Mucosa of rectum (tissue), 2 donors: Measurements from ENCODE around the gene GJB3.
"Not testable (repeated sequence)": the region's sequence is repeated elsewhere in the genome, so short reads cannot be mapped to it uniquely, and the experiment has no call there.

Experiments
- H3K27ac ChIP-seq, 2 donors: one replicate each; pipeline ENCODE4 v1.7.0; 2013; ENCODE audit warnings: inconsistent platforms in 2 of 2, low read depth in 2 of 2, low read length in 2 of 2
- H3K27me3 ChIP-seq, 2 donors: one replicate each; pipeline ENCODE4 v1.7.0; 2013; ENCODE audit warnings: low read length in 2 of 2; ENCODE audit not compliant: control insufficient read depth in 2 of 2, insufficient read depth in 2 of 2
- H3K36me3 ChIP-seq, 2 donors: one replicate each; pipeline ENCODE4 v1.7.0; 2013; ENCODE audit warnings: low read length in 2 of 2; ENCODE audit not compliant: control insufficient read depth in 2 of 2, insufficient read depth in 2 of 2
- H3K4me1 ChIP-seq, 2 donors: one replicate each; pipeline ENCODE4 v1.7.0; 2013; ENCODE audit warnings: low read length in 2 of 2, mild to moderate bottlenecking in 1 of 2; ENCODE audit not compliant: control insufficient read depth in 2 of 2, insufficient read depth in 2 of 2
- H3K4me3 ChIP-seq, 2 donors: one replicate each; pipeline ENCODE4 v1.7.0; 2013; ENCODE audit warnings: low read length in 2 of 2
- H3K9ac ChIP-seq, 2 donors: one replicate each; pipeline ENCODE4 v1.7.0; 2013; ENCODE audit warnings: low read length in 2 of 2, low read depth in 1 of 2, mild to moderate bottlenecking in 1 of 2
- H3K9me3 ChIP-seq, 2 donors: one replicate each; pipeline ENCODE4 v1.7.0; 2013; ENCODE audit warnings: low read length in 2 of 2; ENCODE audit not compliant: control insufficient read depth in 2 of 2
- donor health status: healthy.
- donor health status: Normal muscosa, but diverticular disease.

GJB3 gene

DNA sequence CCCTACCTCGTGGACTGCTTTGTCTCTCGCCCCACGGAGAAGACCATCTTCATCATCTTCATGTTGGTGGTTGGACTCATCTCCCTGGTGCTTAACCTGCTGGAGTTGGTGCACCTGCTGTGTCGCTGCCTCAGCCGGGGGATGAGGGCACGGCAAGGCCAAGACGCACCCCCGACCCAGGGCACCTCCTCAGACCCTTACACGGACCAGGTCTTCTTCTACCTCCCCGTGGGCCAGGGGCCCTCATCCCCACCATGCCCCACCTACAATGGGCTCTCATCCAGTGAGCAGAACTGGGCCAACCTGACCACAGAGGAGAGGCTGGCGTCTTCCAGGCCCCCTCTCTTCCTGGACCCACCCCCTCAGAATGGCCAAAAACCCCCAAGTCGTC lies 13.8 kb downstream of the GJB3 start:
- Histone ChIP-seq H3K9me3 (no peaks in the 10 kb centered on the region), H3K9ac (no peak overlapping the region), H3K36me3 (no peaks in the 10 kb centered on the region), H3K27ac (no peak overlapping the region), H3K4me3 (no peak overlapping the region), H3K27me3 (peaks cover 17% of the 10 kb centered on the region in 2 donors), H3K4me1 (no peaks in the 10 kb centered on the region)

DNA sequence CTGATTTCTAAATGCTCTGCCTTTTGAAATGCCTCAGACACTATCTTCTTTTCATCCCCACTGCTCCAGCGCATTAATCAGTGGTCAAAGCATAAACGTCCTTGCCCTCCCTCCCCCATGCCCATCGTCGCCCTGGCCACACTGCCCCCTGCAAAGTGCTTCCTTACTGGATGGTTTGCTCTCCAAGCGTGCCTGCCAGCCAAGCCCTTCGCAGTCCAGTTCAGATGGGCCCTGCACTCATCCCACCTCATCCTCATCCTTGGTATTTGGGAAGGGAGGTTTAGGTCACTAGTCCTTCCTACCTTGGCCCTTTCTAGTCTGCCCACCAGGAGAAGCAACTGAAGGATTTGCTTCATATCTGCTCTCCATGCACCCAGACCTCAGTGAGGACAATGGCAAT lies 14.9 kb downstream of the GJB3 start:
- no peaks in the 10 kb centered on the region for H3K4me1 ChIP-seq
- no peaks in the 10 kb centered on the region for H3K9me3 ChIP-seq
- H3K9ac ChIP-seq, result no peak overlapping the region
- peaks cover 17% of the 10 kb centered on the region in 2 donors for H3K27me3 ChIP-seq
- no peak overlapping the region for H3K27ac ChIP-seq
- no peak overlapping the region for H3K4me3 ChIP-seq
- H3K36me3 ChIP-seq, result no peaks in the 10 kb centered on the region

- H3K4me1 ChIP-seq, result no peaks in the 10 kb centered on the region
- no peaks in the 10 kb centered on the region for H3K36me3 ChIP-seq
- no peak overlapping the region for H3K9ac ChIP-seq
- H3K27me3 ChIP-seq, result peaks cover 12 to 13% of the 10 kb centered on the region in 2 donors
- H3K4me3 ChIP-seq, result no peak overlapping the region
- no peaks in the 10 kb centered on the region for H3K9me3 ChIP-seq
- H3K27ac ChIP-seq, result no peak overlapping the region
Observed at GRCh38 chr1:34796990-34797389, 16.0 kb downstream of the GJB3 start.

GRCh38 chr1:34800214-34800613 lies 19.2 kb downstream of the GJB3 start:
- no peak overlapping the region for H3K27ac ChIP-seq
- no peaks in the 10 kb centered on the region for H3K4me1 ChIP-seq

GRCh38 chr1:34803770-34804169 lies 22.8 kb downstream of the GJB3 start:
- Histone ChIP-seq H3K4me3 (no peak overlapping the region), H3K4me1 (no peaks in the 10 kb centered on the region), H3K9me3 (no peaks in the 10 kb centered on the region), H3K36me3 (no peaks in the 10 kb centered on the region), H3K27ac (no peak overlapping the region), H3K27me3 (no peaks in the 10 kb centered on the region), H3K9ac (no peak overlapping the region)

More at GRCh38 chr1:34800214-34800613, 19.2 kb downstream of the GJB3 start:
- Histone ChIP-seq H3K4me3 (no peak overlapping the region), H3K36me3 (no peaks in the 10 kb centered on the region), H3K27me3 (no peaks in the 10 kb centered on the region), H3K9ac (no peak overlapping the region), H3K9me3 (no peaks in the 10 kb centered on the region)

DNA sequence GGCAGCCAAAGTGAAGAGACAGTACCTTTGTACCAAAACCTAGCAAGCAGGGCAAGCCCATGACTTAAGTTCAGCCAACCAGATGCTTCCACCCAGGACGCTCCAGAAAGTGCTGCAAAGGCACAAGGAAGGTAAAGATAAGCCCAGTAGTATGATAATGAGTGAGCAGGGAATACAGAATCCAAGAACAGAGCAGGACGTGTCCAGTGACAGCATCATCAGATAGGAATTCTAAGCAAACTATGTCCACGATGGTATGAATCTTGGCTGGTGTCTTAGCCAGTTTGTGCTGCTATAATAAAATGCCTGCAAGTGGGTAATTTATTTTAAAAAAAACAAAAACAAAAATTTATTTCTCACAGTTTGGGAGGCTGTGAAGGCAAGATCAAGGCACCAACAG lies 25.4 kb downstream of the GJB3 start:
- no peak overlapping the region for H3K27ac ChIP-seq
- H3K9ac ChIP-seq, result no peak overlapping the region

GRCh38 chr1:34808051-34808810 lies 27.2 kb downstream of the GJB3 start:
- H3K9ac ChIP-seq, result no peak overlapping the region
- H3K36me3 ChIP-seq, result no peaks in the 10 kb centered on the region
- H3K4me3 ChIP-seq, result no peak overlapping the region
- H3K4me1 ChIP-seq, result no peaks in the 10 kb centered on the region
- H3K9me3 ChIP-seq, result no peaks in the 10 kb centered on the region
- H3K27me3 ChIP-seq, result no peaks in the 10 kb centered on the region
- no peak overlapping the region for H3K27ac ChIP-seq

More for the DNA sequence above, 25.4 kb downstream of the GJB3 start:
- Histone ChIP-seq H3K4me3 (no peak overlapping the region), H3K36me3 (no peaks in the 10 kb centered on the region), H3K9me3 (no peaks in the 10 kb centered on the region), H3K27me3 (no peaks in the 10 kb centered on the region), H3K4me1 (no peaks in the 10 kb centered on the region)

- H3K36me3 ChIP-seq, H3K27me3 ChIP-seq, H3K9me3 ChIP-seq, H3K27ac ChIP-seq, H3K4me3 ChIP-seq, H3K9ac ChIP-seq, H3K4me1 ChIP-seq: not testable (repeated sequence)
Observed at GRCh38 chr1:34810781-34811180, 29.8 kb downstream of the GJB3 start.

DNA sequence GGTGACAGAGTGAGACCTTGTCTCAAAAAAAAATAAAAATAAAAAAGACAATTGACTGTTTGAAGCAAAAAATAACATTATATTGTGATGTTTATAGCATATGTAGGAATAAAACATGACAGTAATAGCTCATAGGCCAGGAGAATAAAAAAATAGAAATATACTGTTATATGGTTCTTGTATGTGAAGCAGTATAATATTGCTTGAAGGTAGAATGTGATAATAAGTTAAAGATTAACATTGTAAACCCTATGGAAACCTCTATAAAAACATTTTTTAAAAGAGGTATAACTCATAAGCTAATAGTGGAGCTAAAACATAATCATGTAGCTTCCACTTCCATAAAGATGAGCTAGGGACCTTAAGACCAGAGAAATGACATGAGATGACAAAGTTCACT lies 35.3 kb downstream of the GJB3 start:
- Histone ChIP-seq H3K4me3 (no peak overlapping the region), H3K27me3 (no peaks in the 10 kb centered on the region), H3K4me1 (no peaks in the 10 kb centered on the region), H3K9ac (no peak overlapping the region), H3K36me3 (no peaks in the 10 kb centered on the region), H3K27ac (no peak overlapping the region), H3K9me3 (no peaks in the 10 kb centered on the region)

DNA sequence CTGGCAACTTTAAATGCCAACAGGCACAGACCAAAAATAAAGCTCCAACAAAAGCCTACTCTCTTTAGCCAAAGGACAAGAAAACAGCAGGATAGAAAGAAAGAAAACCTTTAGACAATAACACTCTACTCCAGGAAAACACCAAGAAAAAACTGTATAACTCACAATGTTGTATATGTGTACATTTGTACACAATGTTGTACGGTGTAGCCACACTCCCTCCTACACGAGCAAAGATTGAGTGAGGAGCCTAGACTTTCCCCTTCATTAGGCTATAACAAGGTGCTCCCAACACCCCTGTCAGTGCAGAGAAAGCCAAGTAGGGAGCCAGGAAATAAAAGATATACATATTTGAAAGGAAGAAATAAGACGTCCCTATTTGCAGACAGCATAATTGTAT lies 35.8 kb downstream of the GJB3 start:
- Histone ChIP-seq H3K27me3 (no peaks in the 10 kb centered on the region), H3K27ac (no peak overlapping the region), H3K4me1 (no peaks in the 10 kb centered on the region), H3K4me3 (no peak overlapping the region), H3K36me3 (no peaks in the 10 kb centered on the region), H3K9ac (no peak overlapping the region), H3K9me3 (no peaks in the 10 kb centered on the region)
